Stimulated activated CD8-positive, alpha-beta memory T cell treated with anti-CD3 and anti-CD28 coated beads, Interleukin-15, amount 100 ng/mL, for 24 hours (primary cell): Measurements from ENCODE around the gene PARVA.

Source experiments
- DNase-seq: peaks from one replicate; pipeline ENCODE4 v3.0.0-alpha.2; 2020; ENCODE audit warnings: low read depth

PARVA gene

DNA sequence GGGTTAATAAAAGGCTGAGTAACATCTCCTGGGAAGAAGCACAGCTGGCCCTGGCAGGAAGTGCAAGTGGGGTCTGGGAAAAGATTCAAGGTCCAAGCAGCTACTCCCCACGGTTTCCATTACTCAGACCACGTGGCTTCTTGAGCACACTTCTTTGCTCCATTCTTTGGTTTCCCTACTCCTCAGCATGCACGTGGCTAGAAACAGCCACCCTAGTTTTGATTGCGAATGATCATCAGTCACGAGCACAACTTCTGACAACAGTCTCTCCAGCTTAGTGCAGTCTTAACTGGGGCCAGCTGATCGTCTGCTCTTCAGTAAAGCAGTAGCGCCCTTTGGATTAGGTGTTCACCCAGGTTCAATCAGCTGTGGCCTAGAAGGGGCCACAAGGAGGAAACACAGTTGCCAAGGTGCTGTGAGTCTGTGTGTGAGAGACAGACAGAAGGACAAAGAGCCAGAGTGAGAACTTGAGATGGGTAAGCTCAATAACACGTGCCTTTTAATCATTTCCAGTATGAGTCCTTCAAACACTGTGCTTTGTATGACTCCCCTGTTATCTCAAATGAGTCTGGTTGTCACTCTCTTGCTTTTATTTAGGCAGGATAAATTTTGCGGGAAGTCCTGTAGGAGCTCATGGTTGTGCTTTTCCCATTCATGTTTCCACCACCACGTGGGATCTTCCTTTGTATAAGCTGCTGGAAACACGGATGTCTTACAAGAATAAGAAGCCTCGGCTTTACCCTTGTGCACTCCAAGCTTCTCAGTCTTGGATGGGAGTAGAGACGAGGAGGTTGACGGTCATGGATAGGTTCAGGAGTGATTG, 901 bp upstream of the PARVA start:
- no peak for DNase-seq

DNA sequence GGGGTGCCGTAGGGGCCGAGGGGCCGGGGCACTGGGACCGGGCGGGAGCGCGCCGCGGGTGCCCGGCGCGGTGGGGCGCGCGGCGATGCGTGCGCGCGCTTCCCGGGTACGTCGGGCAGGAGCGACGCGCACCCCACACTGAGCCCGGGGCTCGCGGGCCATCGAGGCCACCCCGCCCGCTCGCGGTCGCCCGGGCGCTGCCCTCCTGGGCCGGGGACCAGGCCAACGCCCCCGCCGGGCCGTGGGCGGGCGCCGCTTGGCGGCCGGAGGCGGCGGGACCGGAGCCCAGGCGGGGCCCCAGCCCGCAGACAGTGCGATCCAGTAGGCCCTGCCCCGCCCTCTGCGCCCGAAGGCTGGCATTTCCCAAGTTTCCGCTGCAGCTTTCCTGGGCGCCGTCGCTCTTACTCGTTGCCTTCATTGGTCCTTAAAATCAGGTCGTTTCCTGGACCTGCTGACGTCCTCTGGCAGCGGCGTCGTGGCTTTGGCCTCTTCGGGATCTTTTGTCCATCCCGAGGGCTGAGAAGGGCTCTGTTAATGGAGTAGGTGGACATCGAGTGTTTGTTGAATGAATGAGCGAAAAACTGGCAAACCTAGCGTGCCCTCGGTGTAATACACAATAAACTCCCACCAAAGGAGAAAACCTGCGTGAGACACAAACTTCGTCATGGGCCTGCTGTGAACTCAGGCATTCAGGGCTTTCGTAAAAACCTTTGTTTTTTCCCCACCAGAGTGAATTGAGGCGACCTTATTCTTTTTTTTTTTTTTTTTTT, 638 bp downstream of the PARVA start:
- no peak for DNase-seq

DNA sequence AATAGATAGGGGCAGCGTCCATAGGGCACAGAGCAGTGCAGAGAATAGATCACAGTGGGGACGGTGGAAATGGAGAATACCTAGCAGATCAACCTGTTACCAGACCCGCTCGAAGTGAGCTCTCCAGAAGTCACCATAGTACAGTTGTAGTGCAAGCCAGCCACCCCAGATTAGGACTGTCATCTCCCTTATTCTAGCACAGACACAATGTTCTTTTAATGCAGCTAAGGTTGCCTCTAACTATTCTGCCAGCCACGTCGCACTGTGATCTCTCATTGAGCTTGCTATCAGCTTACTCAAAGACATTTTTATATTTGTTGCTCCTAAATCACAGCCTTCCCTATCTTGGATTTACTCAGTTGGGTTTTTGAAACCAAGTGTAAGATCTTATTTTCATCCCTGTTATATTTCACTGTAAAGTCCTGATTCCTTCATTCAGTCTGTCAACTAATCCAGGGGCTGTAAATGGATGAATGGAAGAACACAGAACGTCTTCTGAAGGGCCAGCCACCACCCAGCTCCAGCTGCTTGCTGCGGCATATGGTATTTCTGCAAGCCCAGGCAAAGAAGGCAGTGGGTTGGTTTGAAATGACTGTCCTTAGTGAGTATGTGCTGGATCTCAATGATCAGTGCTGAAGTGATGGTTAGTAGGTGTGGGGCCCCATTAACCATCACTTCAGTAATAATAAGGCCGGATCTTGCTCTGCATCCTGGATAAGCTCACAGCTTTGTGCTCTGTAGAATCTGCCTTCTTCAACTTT, 3.4 kb downstream of the PARVA start:
- no peak for DNase-seq

DNA sequence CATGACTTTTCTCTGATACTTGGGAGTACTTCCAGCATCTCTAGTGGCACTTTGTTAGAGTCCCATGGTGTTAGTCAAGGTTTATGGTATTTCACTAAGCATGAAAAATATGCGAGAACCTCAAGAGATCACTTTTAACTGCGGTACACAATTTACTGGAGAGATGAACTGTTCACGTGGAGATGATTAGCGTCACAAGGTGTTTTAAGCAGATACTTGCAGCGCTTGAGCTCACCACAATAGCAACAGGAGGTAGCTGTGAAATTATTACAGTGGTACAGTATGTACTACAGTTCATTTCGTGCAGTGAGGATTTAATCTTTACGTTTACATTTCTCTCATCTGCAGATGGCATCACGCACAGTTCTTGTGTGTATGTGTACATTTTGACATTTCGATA, 4.5 kb downstream of the PARVA start:
- DNase-seq, result no peak

DNA sequence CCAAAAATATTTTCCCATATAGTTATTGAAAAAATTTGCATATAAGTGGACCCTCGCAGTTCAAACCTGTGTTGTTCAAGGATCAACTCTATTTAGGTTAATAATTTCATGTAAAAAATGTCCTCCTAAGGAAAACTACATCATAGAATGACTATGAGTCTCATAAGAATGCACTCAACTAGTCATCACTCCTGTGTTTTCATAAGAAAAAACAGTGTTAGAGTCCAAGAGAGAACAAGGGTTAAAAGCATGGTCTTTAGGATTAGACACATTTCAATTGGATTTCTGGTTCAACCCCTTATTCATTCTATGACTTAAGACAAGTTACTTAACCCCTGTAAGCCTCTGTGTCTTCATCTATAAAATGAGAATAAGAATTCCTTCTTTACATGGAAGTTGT, 5.1 kb downstream of the PARVA start:
- no peak for DNase-seq

DNA sequence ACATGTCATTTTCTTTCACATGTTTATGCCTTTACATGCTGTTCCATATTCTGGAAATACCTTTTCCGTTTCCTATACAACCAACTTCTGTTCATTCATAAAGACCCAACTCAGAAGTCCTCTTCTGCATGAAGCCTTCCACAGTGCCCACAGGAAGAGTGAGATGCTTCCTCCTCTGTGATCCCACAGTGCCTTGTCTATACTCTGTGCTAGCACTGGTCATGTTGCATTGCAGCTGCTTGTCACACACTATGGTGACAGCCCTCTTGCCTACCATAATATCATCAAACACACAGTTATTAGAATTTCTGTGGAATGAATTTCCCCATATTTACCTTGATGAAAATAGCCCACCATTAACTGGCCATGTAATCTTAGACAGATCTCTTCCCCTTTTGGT, 8.9 kb downstream of the PARVA start:
- no peak for DNase-seq

DNA sequence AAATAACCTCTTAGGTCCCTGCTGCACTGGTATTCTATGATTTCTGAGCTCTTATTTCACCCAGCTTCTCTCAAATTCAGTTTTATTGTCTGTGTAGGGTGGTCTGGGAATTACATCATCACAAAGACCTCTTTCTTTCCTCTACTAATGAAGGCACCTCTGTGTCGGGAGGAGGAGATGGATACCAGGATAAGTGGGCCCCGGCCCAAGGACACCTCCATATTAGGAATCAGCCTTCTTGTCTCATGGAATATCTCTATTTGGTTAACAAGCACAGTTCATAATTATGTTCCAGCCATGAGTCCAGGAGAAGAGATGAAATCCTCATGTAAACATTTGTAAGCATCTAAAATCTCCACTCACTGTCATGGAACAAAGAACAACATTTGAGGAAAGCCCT, 9.4 kb downstream of the PARVA start:
- no peak for DNase-seq

DNA sequence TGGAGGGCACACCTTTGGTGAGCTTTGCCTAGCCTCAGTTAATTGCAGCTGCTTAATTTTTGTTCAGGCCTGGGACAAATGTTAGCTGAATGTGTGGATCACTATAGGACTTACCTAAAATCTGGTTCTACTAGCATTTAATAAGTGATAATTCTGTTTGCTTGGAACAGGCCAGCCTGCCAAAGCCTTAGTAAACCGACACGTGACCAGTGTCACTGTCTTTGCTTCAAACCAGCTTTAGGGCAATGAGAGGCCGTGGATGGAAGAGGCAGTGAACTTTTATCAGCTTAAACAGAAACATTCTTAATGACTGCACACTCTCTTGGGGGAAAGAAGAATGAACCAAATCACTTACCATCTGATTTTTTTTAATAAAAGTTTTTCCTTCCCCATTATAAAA, 10.8 kb downstream of the PARVA start:
- no peak for DNase-seq

DNA sequence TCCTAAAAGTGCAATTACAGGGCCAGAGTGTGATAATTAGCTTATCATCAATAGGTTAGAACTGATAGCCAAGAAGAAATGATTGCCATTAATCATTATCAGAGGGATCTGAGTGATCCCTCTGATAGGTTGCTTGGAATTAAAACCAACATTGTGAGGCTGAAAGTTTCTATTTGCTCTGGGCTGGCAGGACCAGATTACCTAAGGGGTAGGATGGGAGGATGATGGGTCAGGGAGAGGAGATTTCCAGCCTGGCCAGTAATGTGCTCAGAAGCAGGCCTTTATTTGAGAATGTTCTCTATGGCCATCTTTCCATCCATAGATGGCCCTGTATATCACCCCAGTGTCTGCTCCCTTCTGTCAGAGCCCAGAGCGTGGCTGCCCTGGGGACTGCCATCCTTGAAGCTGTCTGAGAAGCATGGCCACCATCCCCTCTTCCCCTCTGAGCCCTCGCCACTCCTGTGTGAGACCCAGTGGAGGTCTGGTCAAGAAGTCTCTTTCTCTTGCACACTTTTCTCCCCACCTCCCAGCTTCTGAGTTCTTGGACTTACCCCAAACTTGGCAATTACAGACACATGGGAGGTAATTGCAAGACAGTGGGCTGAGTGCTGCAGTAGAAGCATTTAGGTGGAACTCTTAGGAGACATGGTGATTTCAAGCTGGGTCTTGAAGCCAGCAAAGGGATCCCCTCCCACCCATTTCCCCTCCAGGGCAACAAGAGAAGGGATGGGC, 11.7 kb downstream of the PARVA start:
- DNase-seq, result no peak

DNA sequence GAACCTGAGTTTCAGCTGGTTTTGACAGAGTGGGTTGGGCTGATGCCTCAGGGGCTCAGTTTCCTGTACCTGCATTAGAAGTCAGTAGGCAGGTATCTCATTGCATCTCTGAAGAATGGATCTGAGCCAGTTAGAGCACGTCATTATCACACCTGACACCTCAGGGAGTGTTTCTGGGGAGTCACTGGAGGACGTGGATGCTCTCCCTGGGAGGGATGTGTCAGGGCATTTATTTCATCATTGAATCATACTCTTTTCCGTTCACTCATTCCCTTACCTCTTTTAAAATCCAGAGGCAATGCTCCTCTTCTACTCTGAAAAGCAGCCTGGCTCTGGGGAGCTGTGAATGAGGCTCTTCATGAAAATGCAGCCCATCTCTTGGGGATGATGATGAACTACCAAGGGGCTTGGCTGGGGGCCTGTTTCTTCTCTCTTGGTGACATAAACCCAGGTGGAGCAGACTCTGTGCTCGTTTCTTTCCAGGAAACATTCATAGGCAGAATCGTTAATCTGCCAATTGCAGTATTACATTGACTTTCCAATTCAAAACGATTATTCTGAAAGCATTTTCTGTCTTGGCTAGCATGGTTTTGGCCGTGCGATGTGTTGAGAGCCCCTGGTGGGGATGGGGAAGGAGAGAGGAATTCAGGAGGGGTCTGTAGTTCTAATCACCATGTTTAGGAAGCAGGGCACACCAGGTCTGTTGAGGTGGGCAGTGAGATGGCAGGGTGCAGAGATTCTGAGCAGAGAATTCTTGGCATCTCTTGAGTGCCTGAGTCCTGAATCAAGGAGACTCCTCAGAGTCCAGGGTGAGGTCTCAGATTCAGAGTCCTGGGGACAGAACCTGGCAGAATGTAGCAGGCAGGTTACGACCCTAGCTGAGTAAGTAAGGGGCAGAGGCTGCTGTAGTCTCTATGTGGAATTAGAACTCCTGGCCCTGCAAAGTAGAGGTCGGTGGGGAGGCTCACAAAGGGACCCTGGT, 12.6 kb downstream of the PARVA start:
- DNase-seq, result no peak

DNA sequence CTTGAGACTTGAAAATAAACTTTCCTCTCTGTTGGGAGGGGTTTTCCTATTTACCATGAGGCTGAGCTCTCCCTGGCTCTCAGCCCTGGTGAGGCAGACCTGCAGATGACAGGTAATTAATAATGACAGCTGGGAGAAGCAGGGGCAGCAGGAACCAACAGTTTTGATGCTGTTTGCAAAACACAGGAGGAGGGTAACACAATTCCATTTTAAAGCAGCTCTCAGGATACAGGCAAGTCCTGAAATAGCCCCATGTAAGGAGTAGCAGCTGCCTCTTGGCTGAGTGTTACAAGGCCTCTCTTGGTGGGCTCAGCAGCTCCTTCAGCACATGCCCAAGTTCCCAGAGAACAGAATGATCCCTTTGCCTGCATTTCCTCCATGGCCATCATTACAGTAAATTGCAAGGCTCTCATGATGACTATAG, 13.3 kb downstream of the PARVA start:
- no peak for DNase-seq

DNA sequence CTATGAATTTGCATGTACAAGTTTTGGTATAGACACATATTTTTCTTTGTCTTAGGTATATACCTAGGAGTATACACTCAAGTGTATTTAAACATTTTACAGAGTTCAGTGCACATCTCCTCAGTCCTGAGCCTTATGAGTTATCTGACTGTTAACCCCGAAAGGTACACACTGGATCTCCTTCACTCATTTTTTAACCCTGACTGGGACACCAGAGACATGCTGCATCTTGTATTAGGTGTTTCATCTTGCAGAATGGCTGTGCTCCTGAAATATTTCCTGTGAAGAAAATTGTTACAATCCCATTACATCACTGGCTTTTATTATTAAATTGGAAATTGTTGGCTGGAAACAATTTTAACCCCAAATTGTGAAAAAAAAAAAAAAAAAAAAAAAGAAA, 15.3 kb downstream of the PARVA start:
- DNase-seq, result no peak

DNA sequence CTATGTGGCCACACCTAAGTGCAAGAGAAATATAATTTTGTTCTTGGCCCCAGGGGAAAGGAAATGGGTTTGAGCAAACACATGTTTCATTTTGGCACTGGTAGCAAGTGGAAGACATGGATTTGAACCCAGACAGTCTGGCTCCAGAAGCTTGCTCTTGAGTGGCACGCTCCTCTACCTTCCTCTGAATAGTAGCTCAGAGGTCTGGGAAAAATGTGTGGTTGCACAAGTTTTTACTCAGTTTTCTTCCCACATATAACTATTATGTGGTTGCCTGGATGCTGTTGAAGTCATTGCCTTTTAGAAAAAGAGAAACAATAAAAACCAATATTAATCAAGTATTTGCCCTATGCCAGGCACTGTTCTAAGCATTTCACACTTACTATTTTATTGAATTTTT, 16.3 kb downstream of the PARVA start:
- no peak for DNase-seq

DNA sequence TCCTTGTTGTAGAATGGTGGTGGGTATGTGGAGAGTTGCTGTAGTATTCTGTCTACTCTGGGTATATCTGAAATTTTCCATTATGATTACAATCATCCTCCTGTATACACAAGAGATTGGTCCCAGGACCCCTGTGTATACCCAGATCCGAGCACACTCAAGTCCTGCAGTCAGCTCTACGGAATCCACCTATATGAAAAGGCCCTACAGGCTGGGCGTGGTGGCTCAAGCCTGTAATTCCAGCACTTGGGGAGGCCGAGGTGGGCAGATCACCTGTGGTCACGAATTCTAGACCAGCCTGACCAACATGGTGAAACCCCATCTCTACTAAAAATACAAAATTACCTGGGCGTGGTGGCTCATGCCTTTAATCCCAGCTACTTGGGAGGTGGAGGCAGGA, 17.2 kb downstream of the PARVA start:
- DNase-seq, result no peak

DNA sequence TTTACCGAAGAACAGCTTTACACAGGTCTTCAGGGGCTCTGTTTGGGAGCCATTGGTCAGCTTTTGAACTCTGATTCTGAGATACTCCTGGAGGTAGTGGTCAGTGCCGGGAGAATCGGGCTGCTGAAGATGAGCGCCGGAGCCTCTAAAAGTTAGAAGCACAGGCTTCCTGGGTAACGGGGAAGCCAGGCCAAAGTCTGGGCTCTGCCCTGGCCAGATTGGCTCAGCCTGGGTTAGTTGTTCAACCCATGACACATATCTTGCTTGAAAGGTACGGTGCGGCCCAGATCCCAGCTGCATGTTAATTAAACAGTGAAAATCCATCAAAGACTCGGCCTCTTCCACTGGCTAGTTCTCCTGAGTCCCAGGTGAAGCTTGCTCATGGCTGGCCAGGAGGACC, 18.0 kb downstream of the PARVA start:
- no peak for DNase-seq

DNA sequence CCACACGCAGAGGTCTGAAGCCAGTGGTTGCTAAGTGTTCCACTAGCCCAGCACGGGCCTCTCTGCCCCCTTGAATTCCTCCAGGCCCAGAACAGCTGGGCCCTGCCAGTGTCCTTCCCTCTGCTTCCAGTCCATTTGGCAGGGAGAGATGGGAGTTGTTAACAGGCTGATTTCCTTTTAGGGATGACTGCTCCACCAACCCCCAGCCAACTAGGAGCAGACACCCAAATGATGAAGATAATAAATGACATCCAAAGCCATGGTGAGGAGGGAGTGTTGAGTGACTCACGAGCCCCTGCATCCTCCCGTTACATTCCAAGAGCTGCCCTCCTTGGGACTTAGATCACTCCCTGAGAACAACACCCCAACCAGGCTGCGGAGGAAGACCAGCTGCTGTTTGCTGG, 20.6 kb downstream of the PARVA start:
- DNase-seq, result no peak

DNA sequence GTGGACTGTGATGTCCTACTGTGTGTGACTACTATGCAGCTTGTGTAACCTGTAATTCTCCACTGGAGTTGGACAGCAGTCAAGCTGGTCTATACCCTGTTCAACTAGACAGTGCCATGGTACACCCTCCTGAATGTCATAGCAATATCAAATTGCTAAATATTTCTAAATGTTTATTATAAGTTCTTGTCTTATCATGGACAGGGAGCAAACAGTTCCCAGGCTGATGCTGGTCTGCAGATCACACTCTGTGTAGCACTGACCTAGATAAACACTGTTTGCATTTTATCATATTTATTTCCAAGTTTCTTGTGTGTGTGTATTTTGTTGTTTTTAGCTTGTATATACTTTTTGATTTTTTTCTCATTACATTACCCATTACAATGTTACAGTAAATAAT, 22.0 kb downstream of the PARVA start:
- DNase-seq, result no peak

DNA sequence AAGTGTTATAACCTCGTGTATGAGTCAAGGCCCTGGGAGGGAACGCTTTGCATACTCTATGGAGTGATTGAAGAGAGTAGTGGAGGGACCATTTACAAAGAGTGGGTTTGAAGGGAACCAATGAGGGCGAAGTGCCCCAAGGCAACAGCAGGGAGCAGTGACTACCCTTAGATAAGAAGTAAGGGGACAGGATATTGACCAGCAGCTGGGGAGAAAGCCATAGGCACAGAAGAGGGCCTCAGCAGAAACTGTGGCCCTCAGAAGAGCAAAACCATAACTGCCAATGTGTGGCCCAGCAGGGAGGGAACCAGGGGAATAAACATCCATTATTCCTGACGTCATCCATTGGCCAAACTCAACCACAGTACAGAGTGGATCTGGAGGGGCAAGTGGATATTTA, 24.7 kb downstream of the PARVA start:
- no peak for DNase-seq

DNA sequence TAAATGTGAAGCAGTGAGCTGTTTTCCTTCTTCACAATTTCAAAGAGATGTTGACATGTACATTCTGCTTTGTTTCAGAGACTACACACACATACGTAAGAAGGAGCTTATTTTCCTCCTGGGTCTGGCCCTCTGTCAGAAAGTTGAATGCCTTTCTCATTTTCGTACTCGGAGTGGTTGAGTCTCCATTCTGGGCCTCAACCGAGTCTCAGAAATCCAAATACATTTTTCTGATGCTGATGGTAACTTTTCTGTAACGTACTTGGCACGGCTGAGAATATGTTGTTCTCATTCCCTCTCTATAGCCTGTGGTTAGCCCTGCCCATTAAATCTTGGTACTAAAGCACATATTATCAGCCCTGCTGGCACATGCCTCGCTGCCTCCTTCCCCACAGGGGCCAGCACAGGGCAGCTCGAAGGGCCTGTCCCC, 25.3 kb downstream of the PARVA start:
- DNase-seq, result no peak

DNA sequence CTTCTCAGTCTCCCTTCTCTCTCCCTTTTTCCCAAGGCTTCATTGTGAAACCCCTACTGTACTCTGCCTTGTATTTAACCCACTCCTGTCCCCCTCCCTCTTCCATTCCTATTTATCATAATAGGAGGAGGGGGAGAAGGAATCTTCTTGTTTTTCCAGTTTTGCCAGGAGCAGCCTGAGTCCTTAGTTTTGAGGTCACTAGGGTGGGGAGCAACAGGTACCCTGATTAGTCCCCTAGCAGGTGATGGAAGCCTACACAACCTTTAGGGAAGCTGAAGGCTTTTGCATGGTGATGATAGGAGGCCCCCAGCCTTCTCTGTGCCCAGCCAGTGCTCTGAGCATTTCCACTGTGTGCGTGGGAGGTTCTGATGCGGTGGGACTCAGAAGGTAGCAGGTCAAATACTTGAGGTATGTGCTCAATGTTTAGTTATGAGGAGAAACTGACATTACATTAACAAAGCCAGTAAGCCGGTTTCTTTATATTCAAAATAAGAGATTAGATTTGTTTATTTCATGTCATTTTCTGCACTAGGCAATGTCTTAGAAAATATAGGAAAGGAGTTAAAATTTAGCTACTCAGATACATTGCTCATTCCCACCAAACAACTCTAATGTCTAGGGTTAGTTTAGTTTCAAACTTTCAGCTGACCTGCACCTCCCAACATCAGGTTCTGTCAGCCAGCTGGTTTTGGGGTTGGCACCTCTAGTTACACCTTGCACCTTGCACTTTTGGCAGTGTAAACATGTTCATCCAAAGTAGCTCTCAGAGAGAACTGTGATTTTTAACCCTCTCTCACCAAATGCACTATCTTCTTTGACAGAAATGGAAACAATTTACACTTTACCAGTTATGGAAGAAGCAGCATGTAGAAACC, 26.0 kb downstream of the PARVA start:
- no peak for DNase-seq
